ENCODE measurements around the gene ELAVL3.
"Not testable (repeated sequence)": the region's sequence is repeated elsewhere in the genome, so short reads cannot be mapped to it uniquely, and the experiment has no call there.

Gene ELAVL3

GRCh38 chr19:11435833-11436313, 45.0 kb downstream of the ELAVL3 start:
- no peak for DNase-seq (ENCODE audit: low read depth)

GRCh38 chr19:11435057-11435832, 45.6 kb downstream of the ELAVL3 start, which contains the start of the genes ODAD3 and PRKCSH:
TSS of gene ODAD3 (minus strand) at chr19:11435121. CDS start at chr19:11435016, 105 bp downstream.
TSS of gene PRKCSH (plus strand) at chr19:11435635. CDS start at chr19:11436118, 483 bp downstream.
- peak; percentile 100 for DNase-seq (ENCODE audit: low read depth)

- DNase-seq (ENCODE audit: low read depth), result no peak
These were observed 46.2 kb downstream of the ELAVL3 start for GRCh38 chr19:11434703-11435056.

- DNase-seq (ENCODE audit: low read depth), result not testable (repeated sequence)
These were observed 47.3 kb downstream of the ELAVL3 start for GRCh38 chr19:11433526-11433925.

- no peak for DNase-seq (ENCODE audit: low read depth)
These were observed 54.2 kb downstream of the ELAVL3 start for GRCh38 chr19:11426656-11427055.

GRCh38 chr19:11425719-11426457, 55.0 kb downstream of the ELAVL3 start:
- DNase-seq (ENCODE audit: low read depth), result no peak

GRCh38 chr19:11423791-11424181, 57.1 kb downstream of the ELAVL3 start:
- DNase-seq (ENCODE audit: low read depth), result no peak

- DNase-seq (ENCODE audit: low read depth), result no peak
These were observed 57.6 kb downstream of the ELAVL3 start for GRCh38 chr19:11423164-11423790.

- DNase-seq (ENCODE audit: low read depth), result no peak
These were observed 58.4 kb downstream of the ELAVL3 start for GRCh38 chr19:11422163-11423065.

GRCh38 chr19:11421371-11422098, 59.3 kb downstream of the ELAVL3 start:
- no peak for DNase-seq (ENCODE audit: low read depth)

GRCh38 chr19:11420429-11421370, 60.1 kb downstream of the ELAVL3 start:
- no peak for DNase-seq (ENCODE audit: low read depth)

- DNase-seq (ENCODE audit: low read depth), result no peak
These were observed 62.0 kb downstream of the ELAVL3 start, which contains the start of gene RGL3 for GRCh38 chr19:11418549-11419506. TSS of gene RGL3 (minus strand) at chr19:11419314. CDS start at chr19:11419278, 36 bp downstream.

- DNase-seq (ENCODE audit: low read depth), result no peak
These were observed 62.7 kb downstream of the ELAVL3 start for GRCh38 chr19:11418094-11418548.

GRCh38 chr19:11416346-11417052, 64.3 kb downstream of the ELAVL3 start:
- DNase-seq (ENCODE audit: low read depth), result no peak

- no peak for DNase-seq (ENCODE audit: low read depth)
These were observed 66.3 kb downstream of the ELAVL3 start for GRCh38 chr19:11414544-11414943.

- no peak for DNase-seq (ENCODE audit: low read depth)
These were observed 70.2 kb downstream of the ELAVL3 start for GRCh38 chr19:11410682-11411081.

GRCh38 chr19:11408591-11408990, 72.3 kb downstream of the ELAVL3 start:
- DNase-seq (ENCODE audit: low read depth), result no peak
